Activated naive CD4-positive, alpha-beta T cell treated with Interleukin-2 at 50 U/mL for 16 hours (primary cell): ENCODE results near the gene RPLP2.
A peak's percentile ranks its signal among the peaks of the same experiment; 100 is the strongest.

ENCODE experiments used
- DNase-seq: peaks from one replicate; pipeline ENCODE4 v3.0.0-alpha.2; 2020

RPLP2 gene

DNA sequence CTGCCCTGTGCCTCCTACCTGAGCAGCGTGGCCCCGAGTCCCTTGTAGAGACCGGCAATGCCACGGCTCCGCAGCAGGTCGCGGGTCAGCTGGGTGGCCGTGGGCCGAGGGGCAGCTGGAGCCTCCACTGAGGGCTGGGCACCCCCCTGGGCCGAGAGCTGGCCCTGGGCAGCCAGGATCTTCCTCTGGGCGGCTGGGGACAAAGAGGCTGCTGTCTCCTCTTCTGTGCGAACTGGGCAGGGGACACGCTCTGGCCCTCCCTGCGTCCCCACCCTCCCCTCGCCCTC is 17.3 kb upstream of the RPLP2 start:
- DNase-seq, result no peak

DNA sequence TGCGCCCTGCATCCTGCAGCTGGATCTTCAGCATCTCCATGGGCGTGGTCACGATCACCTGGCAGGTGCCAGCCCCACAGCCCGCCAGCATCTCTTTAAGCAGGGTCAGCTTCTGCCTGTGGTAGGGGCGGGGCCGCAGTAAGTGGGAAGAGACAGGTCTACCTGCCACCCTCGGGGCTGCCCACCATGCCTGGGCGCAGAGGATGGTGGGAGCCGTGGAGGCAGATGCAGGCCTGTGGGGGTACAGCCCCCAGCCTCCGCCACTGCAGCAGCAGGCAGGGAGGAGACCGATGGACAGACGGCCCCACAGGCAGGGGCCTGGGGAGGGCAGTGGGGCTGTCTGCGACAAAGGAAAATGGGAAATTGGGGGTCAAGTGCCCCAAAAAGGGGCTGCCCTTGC is 16.9 kb upstream of the RPLP2 start:
- DNase-seq, result no peak

DNA sequence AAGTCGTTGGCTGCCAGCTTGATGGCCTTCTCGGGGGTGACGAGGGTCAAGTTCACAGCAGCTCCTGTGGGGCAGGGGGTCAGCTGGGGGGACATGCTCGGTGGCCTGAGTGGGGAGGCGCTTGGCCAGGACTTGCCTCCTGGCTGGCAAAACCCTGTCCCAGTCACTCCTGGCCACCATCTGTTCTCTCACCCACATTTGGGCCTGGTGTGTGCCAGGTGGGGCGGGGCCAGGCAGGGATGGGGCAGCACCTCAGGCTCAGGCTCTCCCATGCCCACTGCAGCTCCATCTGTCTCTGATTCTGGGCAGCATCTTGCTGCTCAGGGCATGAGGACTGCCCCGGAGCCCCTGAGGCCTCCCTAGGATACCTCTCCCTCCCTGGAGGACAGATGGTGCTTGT is 16.2 kb upstream of the RPLP2 start:
- no peak for DNase-seq

DNA sequence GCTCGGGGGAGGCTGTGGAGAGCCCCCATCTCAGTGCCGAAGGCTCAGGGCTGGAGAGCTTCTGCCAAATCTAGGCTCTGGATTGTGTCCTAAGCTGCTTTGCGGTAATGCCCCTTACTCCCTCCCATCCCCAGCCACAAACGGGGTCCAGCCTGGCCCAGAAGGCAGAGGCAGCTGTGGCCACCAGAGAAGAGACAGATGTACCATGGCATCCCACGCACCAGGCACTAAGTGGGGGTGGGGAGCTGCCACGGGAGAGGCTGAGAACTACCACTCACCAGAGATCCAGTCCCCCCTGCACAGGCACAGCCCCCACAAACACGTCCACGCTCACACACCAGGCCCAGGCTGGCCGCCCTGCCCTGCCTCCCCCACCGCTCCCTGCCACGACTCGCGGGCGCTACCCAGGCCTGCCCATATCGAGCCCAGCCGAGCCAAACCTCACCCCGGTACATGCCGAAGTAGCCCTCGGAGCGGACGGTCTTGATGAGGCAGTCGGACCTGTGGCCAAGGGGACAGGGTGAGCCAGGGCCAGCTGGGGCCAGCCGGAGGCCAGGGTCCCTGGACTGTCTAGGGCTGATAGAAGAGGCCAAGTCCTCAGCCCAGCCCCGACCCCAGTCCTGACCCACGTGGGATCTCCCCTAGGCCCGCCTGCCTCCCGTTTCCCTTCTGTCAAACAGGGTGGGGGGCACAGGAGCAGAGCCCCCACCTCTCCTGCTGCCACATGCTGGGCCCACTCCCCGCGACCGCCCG is 15.6 kb upstream of the RPLP2 start:
- no peak for DNase-seq

DNA sequence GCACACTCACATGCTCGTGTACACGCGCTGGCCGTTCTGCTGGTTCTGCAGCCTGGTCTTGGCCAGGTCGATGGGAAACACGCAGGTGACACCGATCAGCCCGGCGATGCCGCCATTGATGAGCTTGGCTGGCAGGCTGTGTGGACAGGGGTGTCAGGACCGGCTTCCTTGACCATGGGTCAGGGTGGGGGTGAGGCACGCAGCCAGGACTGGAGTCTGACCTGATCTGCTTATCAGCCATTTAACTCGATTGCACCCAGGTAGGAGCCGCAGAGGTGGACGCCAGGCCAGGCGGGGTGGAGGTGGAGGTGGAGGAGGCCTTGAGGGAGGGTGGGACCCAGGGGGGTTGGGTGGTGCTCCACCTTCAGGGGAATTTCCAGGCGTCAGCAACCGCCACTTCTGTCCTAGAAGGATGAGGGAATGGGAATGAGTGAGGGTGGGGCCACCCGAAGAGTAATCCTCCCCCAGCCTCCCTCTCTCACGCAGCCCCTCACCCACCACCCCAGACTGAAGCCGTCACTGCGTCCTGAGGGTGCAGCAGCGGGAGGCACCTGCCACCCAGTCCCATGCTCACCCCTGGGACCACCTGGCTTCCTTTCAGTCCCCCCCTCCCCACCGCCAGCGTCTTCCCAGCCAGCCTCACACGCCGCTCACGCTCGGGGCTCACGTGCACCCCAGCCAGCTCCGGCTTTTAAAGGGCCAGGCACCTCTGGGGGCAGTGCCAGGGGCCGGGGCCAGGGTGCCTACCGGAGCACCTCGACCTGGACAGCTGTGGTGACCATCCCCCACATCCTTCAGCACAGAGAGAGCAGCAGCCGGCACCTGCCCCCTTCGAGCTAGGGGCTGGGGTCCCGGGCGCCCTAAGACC is 14.8 kb upstream of the RPLP2 start:
- DNase-seq, result no peak

DNA sequence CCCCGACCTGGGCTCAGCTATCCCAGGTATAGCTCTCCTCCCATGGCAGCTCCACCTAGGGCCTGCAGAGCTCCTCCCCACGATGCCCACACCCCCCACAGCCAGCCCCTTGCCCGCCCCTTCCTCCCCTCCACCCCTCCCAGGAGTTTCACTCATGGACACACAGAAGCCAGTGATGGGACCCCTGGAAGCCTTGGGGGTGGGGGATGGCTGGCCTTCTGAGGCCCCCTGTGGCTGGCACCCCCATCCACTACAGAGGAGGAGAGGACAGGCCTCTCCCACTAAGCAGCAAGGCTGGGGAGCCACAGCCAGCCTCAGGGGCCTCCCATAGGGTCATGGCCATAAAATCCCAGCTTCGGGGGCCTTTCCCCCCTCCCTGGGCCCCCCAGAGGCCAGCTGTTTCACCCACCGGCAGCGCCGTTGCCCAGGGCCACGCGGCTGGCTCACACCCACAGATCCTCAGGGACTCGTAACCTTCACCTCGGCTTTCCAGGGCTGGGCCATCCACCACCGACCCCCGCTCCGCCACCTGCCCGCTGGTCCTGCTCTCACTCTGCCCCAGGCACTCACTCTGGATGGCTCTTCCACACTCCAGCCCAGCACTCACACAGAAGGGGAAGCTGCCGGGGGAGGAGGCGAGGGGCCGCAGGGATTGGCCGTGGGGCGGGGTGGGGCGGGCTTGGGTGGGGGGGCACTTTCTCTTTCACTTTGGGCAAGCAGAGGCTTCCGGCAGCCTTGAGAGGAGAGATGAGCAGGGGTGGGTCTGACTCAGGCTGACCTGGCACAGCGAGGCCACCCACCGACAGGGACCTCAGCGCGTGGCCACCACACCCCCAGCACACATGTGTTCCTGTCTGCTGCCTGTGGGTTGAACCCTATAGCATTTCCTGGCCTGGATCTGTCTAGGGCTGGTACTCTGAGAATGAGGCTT is 13.9 kb upstream of the RPLP2 start:
- peak; percentile 86 for DNase-seq

GRCh38 chr11:796565-797295 is 13.0 kb upstream of the RPLP2 start:
- no peak for DNase-seq

DNA sequence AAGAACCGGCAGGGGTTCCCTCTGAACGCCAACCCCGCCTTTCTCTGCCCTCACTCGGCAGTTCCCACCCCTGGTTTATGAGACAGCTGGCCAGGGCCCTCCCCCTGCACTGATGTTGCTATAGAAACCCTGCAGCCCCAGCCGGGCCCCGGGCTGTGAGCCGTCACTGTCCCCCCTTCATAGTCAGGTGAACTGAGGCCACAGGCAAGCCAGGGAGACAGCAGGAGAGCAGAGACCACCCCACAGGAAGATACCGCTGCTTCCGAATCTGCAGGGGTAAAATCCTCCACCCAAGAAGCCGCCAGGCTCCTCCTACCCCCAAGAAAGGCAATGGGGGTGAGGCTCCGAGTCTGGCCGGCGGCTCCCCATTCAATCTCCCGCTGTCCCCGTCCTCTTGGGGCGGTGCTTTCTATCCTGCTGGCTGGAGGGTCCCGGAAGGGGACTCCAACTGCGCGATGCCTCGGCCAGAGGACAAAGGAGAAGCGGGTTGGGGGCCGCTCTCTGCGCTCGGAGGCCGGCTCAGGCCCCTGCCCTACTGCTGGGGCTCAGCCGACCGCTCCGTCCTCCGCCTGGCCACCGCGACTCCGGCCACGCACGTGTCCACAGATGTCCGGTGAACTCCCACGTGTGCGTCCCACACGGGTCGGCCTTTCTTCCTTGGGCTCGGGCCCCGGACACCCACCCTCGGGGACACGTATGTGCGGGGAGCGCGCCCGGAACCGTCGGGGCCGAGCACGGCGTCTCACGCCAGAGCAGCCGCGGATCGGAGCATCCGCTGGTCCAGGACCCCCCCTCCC is 12.3 kb upstream of the RPLP2 start:
- peak; percentile 78 for DNase-seq

- DNase-seq, result peak; percentile 87
Observed at GRCh38 chr11:798093-798713, 11.6 kb upstream of the RPLP2 start, which contains the start of gene SLC25A22. Gene SLC25A22 (minus strand): TSS chr11:798281. CDS start chr11:795006, 3,275 bp downstream.

DNA sequence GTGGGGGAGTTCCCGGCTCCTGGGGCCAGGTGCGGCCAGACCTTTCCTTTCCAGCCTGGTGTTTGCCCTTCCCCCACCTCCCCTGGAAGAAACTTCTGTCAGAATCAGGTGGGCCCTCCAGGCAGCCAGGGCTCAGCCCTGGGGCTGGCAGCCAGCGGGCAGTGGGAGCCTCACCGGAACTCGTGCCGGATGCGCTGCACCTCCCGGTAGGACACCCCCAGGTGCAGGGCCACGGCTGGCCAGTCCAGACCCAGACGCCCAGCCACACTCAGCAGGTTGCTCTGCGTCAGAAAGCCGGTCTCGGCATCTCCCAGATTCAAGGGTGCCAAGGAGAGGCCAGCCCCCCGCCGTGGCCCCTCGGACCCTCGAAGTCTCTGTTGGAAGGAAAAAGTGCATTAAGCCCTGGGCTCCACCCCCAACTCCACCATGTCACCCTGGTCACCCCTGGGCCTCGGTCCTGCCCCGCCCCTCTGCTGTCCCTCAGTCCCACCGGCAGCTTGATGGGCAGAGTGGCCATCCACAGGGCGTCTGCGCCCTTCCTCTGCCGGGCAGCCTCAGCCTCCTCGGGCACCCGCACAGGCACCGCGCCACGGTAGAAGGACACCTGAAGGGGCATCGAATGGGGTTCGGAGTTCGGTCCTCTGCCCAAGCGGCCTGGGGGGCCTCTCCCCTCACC is 10.0 kb upstream of the RPLP2 start:
- no peak for DNase-seq

DNA sequence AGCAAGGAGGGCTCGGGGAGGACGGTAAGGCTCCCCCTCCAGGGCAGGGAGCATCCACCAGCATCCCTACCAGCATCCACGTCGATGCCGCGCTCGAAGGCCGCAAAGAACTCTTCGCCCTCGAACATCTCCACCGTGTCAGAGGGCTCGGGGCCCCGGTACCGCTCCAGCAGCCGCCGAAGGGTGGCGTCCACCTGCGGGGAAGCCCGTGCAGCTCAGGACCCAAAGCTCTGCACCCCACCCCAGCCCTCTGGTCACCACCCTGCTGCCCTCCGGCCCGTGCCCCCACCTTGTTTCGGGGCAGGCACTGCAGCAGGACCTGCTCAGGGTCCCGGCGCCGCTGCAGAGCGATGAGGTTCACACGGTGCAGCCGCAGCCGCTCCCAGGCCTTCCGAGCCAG is 9.3 kb upstream of the RPLP2 start:
- no peak for DNase-seq

GRCh38 chr11:801097-801780 is 8.5 kb upstream of the RPLP2 start:
- no peak for DNase-seq

DNA sequence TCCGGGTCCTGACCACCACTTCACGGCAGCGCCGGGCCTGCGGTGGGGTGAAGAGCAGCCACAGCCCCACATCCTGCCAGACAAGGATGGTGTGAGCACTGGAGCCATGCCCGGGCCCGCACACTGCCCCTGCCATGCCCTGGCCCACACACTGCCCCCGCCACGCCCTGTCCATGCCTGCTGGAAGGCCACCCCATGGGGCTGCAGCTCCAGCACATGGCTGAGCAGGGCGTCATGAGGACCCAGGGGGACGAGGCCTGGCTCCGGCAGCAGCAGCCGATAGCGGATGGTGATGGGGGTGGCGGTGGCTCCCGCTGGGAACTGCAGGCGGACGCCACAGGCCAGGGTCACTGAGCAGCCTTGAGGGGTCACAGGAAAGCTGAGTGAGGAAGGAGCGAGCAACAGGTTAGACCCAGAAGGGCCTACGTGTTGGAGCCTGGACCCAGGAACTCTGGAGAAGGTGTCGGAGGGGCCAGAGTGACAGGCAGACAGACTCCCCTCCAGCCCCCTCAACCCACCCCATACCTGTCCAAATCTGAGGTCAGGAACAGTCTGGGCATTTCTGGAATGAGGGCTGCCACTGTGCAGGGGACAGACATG is 7.6 kb upstream of the RPLP2 start:
- DNase-seq, result no peak

DNA sequence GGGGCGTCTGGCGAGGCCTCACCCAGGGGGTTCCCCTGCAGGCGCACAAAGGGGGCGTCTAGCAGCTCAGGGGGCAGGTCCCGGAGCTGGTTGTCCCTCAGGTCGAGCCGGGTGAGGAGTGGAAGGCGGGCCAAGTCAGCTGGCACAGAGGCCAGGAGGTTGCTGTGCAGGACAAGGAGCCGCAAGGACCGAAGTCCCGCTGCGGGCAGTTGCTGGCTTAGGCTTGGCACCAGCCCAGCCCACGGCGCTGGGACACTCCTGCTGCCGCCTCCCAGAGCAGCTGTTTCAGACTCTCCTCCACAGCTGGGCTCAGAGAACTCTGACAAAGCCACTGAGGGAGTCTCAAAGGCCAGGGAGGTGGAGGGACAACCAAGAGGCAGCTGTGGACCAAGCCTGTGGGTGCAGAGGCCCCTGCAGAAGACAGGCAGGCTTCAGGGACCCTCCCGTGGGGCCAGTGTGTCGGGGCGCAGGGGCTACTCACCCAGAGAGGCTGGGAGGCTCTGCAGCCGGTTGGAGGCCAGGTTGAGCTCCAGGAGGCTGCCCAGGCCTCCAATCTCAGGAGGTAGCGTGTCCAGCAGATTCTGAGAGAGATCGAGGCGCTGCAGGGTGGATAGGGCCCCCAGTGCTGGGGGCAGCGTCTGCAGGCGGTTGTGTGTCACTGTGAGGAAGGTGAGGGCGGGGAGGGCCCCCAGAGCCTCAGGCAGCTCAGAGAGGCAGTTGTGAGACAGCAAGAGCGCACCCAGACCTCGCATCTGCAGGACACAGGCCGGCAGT is 6.9 kb upstream of the RPLP2 start:
- DNase-seq, result no peak

DNA sequence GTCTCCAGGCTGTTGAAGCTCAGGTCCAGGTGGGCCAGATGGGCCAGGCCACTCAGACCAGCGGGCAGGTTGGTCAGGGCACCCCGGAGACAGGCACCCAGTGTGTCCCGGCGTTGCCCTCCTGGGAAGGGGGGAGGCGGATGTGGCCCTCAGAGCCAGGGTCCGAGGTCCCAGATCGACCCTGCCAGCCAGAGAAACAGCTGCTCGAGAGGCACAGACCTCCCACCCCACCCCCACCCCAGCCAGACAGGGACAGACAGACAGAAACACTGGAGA is 6.4 kb upstream of the RPLP2 start:
- DNase-seq, result no peak

DNA sequence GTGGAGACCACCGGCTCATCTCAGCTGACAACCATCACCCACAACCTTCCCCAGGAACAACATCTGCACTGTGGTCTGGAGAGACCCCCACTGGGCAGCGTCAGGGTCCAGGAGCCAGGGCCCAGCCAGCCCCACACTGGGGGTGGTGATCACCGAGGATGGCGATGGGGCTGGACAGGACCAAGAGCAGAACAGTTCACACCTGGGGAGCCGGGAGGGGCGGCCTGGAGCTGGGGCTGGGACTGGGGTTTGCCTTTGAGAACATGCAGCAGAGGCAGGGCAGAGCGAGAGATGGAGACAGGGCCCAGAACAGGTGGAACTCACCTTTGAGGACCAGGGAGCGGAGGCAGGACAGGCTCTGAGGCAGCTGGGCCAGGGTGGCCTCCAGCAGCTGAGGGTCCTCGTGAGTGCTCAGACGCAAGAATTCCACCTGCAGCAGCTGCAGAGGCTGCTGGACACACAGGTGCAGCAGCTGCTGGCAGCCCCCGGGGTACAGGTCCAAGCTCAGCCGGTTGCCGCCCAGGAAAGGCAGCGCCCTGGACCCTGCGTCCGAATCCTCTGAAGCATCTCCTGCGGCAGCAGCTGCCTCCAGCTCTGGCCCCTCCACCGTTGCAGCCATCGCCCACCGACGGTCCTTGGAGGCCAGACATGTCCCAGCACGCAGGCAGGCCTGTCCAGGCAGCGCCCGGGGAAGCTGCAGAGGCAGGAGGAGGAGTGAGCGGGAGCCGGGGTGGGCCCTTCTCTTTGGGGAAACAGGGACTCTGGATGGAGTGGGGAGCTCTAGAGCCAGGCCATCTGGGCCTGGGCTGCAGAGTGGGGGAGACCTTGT is 5.8 kb upstream of the RPLP2 start:
- DNase-seq, result no peak

DNA sequence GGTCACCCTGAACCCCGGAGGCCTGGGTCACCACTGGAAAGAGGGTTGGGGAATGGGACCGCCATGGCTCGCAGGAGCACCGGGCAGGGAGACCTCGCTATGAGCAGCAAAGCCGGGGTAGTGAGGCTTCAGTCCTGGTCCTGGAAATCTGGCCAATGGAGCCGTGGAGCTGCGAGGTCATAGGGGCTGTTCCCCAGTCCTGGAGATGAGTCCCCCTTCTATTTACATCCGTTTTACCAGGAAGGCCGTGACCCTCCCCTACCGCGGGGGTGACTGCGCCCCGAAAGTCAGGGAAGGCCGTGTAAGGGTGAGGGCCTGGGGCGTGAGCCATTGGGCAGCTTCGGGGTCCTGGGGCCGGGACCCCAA is 5.2 kb upstream of the RPLP2 start:
- DNase-seq, result no peak
